Lower leg skin (tissue), 4 donors: ENCODE measurements around the gene SCIMP. TPM values are rescaled to one million over a fixed set of nuclear protein-coding genes. Genes with fewer than 3 reads are reported as not detected.
"Not testable (repeated sequence)": the region's sequence is repeated elsewhere in the genome, so short reads cannot be mapped to it uniquely, and the experiment has no call there.

Experiments
- DNase-seq, 2 donors: peaks; one replicate each; pipeline ENCODE4 v3.0.0-alpha.2; 2019; ENCODE audit warnings: low spot score in 2 of 2
- H3K4me3 ChIP-seq: fragments of 200-600 bp; sonication (generic); 2 replicates; pipeline ENCODE4 v1.5.1; 2017; ENCODE audit warnings: mild to moderate bottlenecking, low read depth; ENCODE audit not compliant: poor library complexity, severe bottlenecking
- CTCF ChIP-seq, 3 donors: fragments of 450-650 bp; IDR thresholded peaks; one replicate each; pipeline ENCODE4 v1.5.1; 2016; ENCODE audit warnings: antibody characterized with exemption in 3 of 3, mild to moderate bottlenecking in 3 of 3, moderate library complexity in 2 of 3
- POLR2A ChIP-seq, 2 donors: fragments of 450-650 bp; IDR thresholded peaks; one replicate each; pipeline ENCODE4 v1.6.1; 2016 to 2017; ENCODE audit warnings: antibody characterized with exemption in 2 of 2, mild to moderate bottlenecking in 1 of 2, moderate library complexity in 1 of 2
- WGBS, 2 donors: methylation state at CpG; one replicate each; pipeline ENCODE4 v1.1.5; 2018; 5-methylcytosine and 5-hydroxymethylcytosine counted together
- intact Hi-C: fragments of 100-400 bp; cut with DNase I; formaldehyde crosslinking; loops from one replicate; pipeline ENCODE4 v1.15.0; 2023; ENCODE audit warnings: low total_unique reads
- total RNA-seq, 4 donors: library from RNA; depleted of rRNA; stranded (reverse); fragments of >200 nt; gene quantifications; one replicate each; pipeline ENCODE4 v1.1.0, GENCODE V29; 2016

The SCIMP gene
- total RNA-seq, 4 donors from 2014 or later: 0.46 to 0.97 (median 0.71) TPM; not detected in 1

- 66 to 72% methylated on average over 6 of the region's 6 CpGs for WGBS, 2 donors
- H3K4me3 ChIP-seq: no peak overlapping the region
- DNase-seq: no peak
- intact Hi-C loops: no loop called here
- TF ChIP-seq CTCF (IDR thresholded peaks at IDR 0.05) (no peak), POLR2A (IDR thresholded peaks at IDR 0.05) (no peak)
These were observed 70.2 kb downstream of the SCIMP start for GRCh38 chr17:5164436-5164835.

- 92 to 93% methylated on average over 3 of the region's 3 CpGs for WGBS, 2 donors
- intact Hi-C loops, H3K4me3 ChIP-seq, DNase-seq: not testable (repeated sequence)
These were observed 72.9 kb downstream of the SCIMP start for GRCh38 chr17:5161793-5162192.

- intact Hi-C loops, H3K4me3 ChIP-seq, DNase-seq: not testable (repeated sequence)
- 82 to 93% methylated on average over 1 of the region's 1 CpG for WGBS, 2 donors
These were observed 74.0 kb downstream of the SCIMP start for GRCh38 chr17:5160702-5161101.

Other genes with a start within 250 kb of the SCIMP start
- 10 to 100 TPM; 21.7 to 35.3 (median 30.6) TPM for gene CAMTA2, start 247.2 kb downstream of the SCIMP start, total RNA-seq
- 1 to 10 TPM in 3 of 4 donors, under 1 TPM in 1; 0.39 to 2.6 (median 1.4) TPM for gene INCA1, start 237.3 kb downstream of the SCIMP start, total RNA-seq
- 100 to 1,000 TPM in 2 of 4 donors, 10 to 100 TPM in 2; 87.6 to 140 (median 100) TPM for gene KIF1C, start 236.9 kb downstream of the SCIMP start, total RNA-seq
- gene SLC52A1, start 199.4 kb downstream of the SCIMP start, total RNA-seq: 10 to 100 TPM in 1 of 4 donors, 1 to 10 TPM in 3; 3.3 to 16.1 (median 4.8) TPM
- 1 to 10 TPM; 1.2 to 5.2 (median 3.5) TPM for gene ZFP3, start 156.4 kb downstream of the SCIMP start, total RNA-seq
- 1 to 10 TPM; 6.5 to 8.7 (median 8.6) TPM for gene ZNF232, start 123.0 kb downstream of the SCIMP start, total RNA-seq
- under 1 TPM in 3 of 4 donors, not detected in 1; 0.04 to 0.98 (median 0.19) TPM for gene USP6, start 118.8 kb downstream of the SCIMP start, total RNA-seq
- 1 to 10 TPM; 2.4 to 5.0 (median 3.8) TPM for gene ZNF594, start 43.0 kb downstream of the SCIMP start, total RNA-seq
- gene RABEP1, start 47.4 kb upstream of the SCIMP start, total RNA-seq: 10 to 100 TPM; 16.5 to 27.4 (median 25.4) TPM
- 10 to 100 TPM; 64.7 to 80.1 (median 74.2) TPM for gene NUP88, start 184.8 kb upstream of the SCIMP start, total RNA-seq
- 10 to 100 TPM; 17.4 to 68.0 (median 41.3) TPM for gene RPAIN, start 185.3 kb upstream of the SCIMP start, total RNA-seq
- 100 to 1,000 TPM in 3 of 4 donors, 10 to 100 TPM in 1; 89.4 to 153 (median 119) TPM for gene C1QBP, start 204.3 kb upstream of the SCIMP start, total RNA-seq
- 10 to 100 TPM; 10.2 to 10.9 (median 10.4) TPM for gene DHX33, start 234.1 kb upstream of the SCIMP start, total RNA-seq